HepG2 (cell line): ENCODE measurements around the gene LSM11. TPM values are rescaled to one million over a fixed set of nuclear protein-coding genes. Genes with fewer than 3 reads are reported as not detected.

Experiments used
- ATAC-seq: fragments of 200-7000 bp; cut with Tn5 transposase; 3 replicates; pipeline ENCODE4 v1.9.1; 2020; ENCODE audit warnings: mild to moderate bottlenecking, moderate library complexity
- BruUV-seq: library from RNA; stranded (reverse); fragments of 400-500 nt; replicated peaks from 2 replicates; lab custom pipeline; 2021; lab: Mats Ljungman, UMichigan
- CTCF ChIA-PET: fragments of 300-600 bp; formaldehyde crosslinking; extraction: SDS; loops from one replicate; lab custom pipeline; 2021; ENCODE audit warnings: low total read pairs, inconsistent platforms, low intra/inter-chr PET ratio; lab: Yijun Ruan, JAX
- POLR2A ChIA-PET: fragments of 350-600 bp; sonication (Branson Sonifier 250); formaldehyde crosslinking; loops from one replicate; lab custom pipeline; 2020; ENCODE audit warnings: antibody characterized with exemption, inconsistent platforms; lab: Yijun Ruan, JAX
- DNase-seq: peaks from one replicate; pipeline ENCODE4 v3.0.0-alpha.2; 2015; ENCODE audit warnings: low spot score
- FAIRE-seq: peaks from 3 replicates; lab custom pipeline; 2011; peaks lifted over from hg19 to GRCh38; lab: Jason Lieb, UNC
- H2AFZ ChIP-seq: one replicate; pipeline ENCODE4 v1.6.1; 2011; ENCODE audit warnings: low read length, inconsistent platforms
- H3K27ac ChIP-seq: fragments of 300-600 bp; 3 replicates; pipeline ENCODE4 v1.8.0; 2011; ENCODE audit warnings: mixed run types, mild to moderate bottlenecking, mixed read lengths, low read length, inconsistent platforms; ENCODE audit not compliant: insufficient read depth; ENCODE audit errors: extremely low read length
- H3K27me3 ChIP-seq, 2 experiments: fragments of 200-600 bp in 1 of 2; 2 replicates in 1 of 2; 3 replicates in 1 of 2; pipeline versions ENCODE4 v1.6.0 to v1.8.0; 2011; ENCODE audit warnings: low read length in 2 of 2, mild to moderate bottlenecking in 2 of 2, moderate library complexity in 2 of 2, inconsistent platforms in 1 of 2; ENCODE audit not compliant: insufficient read depth in 2 of 2, control insufficient read depth in 1 of 2
- H3K36me3 ChIP-seq, 2 experiments: fragments of 200-600 bp in 1 of 2; replicated peaks in 1 of 2; 2 replicates in 1 of 2; 3 replicates in 1 of 2; pipeline versions ENCODE4 v1.5.1 to v1.8.0; 2011; ENCODE audit warnings: low read length in 2 of 2, inconsistent platforms in 1 of 2; ENCODE audit not compliant: insufficient read depth in 2 of 2, control insufficient read depth in 1 of 2
- H3K4me1 ChIP-seq: 2 replicates; pipeline ENCODE4 v1.5.1; 2012; ENCODE audit warnings: low read length, inconsistent platforms; ENCODE audit not compliant: insufficient read depth
- H3K4me2 ChIP-seq: 2 replicates; pipeline ENCODE4 v1.6.0; 2011; ENCODE audit warnings: low read depth, low read length, inconsistent platforms
- H3K4me3 ChIP-seq, 3 experiments: fragments of 200-600 bp in 1 of 3; sonication (generic), shearing (Covaris generic) in 1 of 3; replicated peaks in 1 of 3; 2 replicates each; pipeline ENCODE4 v1.5.1; 2011 to 2016; ENCODE audit warnings: low read length in 3 of 3, inconsistent platforms in 2 of 3, low read depth in 2 of 3, mild to moderate bottlenecking in 2 of 3, control low read depth in 1 of 3, mixed read lengths in 1 of 3; ENCODE audit not compliant: insufficient read depth in 1 of 3
- H3K79me2 ChIP-seq: one replicate; pipeline ENCODE4 v1.6.1; 2011; ENCODE audit warnings: low read length, inconsistent platforms; ENCODE audit not compliant: insufficient read depth
- H3K9ac ChIP-seq: 2 replicates; pipeline ENCODE4 v1.6.0; 2011; ENCODE audit warnings: mild to moderate bottlenecking, low read depth, low read length, inconsistent platforms; ENCODE audit not compliant: insufficient read depth
- H3K9me3 ChIP-seq: 2 replicates; pipeline ENCODE4 v1.5.1; 2012; ENCODE audit warnings: mild to moderate bottlenecking, low read length
- H4K20me1 ChIP-seq: 2 replicates; pipeline ENCODE4 v1.6.0; 2011; ENCODE audit warnings: inconsistent platforms, mild to moderate bottlenecking, low read length, moderate library complexity; ENCODE audit not compliant: insufficient read depth
- EP300 ChIP-seq, 3 experiments: sonication (generic) in 1 of 3; formaldehyde crosslinking in 1 of 3; IDR thresholded peaks; 2 replicates each; pipeline versions ENCODE4 v1.5.1 to v1.6.1; 2011 to 2020; ENCODE audit warnings: low read depth in 2 of 3, low read length in 2 of 3, borderline replicate concordance in 1 of 3, improper control_type of control experiment in 1 of 3, mild to moderate bottlenecking in 1 of 3, missing genetic modification reagents in 1 of 3, moderate library complexity in 1 of 3
- FOSL1 ChIP-seq: sonication (generic); formaldehyde crosslinking; IDR thresholded peaks from 2 replicates; pipeline ENCODE4 v1.9.0; 2021; ENCODE audit warnings: missing genetic modification reagents, borderline replicate concordance
- HOXA9 ChIP-seq: sonication (generic); formaldehyde crosslinking; IDR thresholded peaks from 2 replicates; pipeline ENCODE4 v1.8.1; 2022; ENCODE audit warnings: missing genetic modification reagents, mild to moderate bottlenecking, moderate library complexity, borderline replicate concordance
- IRF9 ChIP-seq: sonication (generic); formaldehyde crosslinking; IDR thresholded peaks from 2 replicates; pipeline ENCODE4 v1.8.0; 2022; ENCODE audit warnings: missing genetic modification reagents, mild to moderate bottlenecking, borderline replicate concordance
- RFX5 ChIP-seq: IDR thresholded peaks from 2 replicates; pipeline ENCODE4 v1.6.1; 2011; ENCODE audit warnings: low read depth, low read length, improper control_type of control experiment
- RNF219 ChIP-seq: sonication (generic); formaldehyde crosslinking; IDR thresholded peaks from 2 replicates; pipeline ENCODE4 v1.5.0; 2020; ENCODE audit warnings: mild to moderate bottlenecking, missing genetic modification reagents
- SOX13 ChIP-seq, 3 experiments: fragments of 450-650 bp in 1 of 3; sonication (generic) in 1 of 3; formaldehyde crosslinking in 1 of 3; IDR thresholded peaks in 2 of 3; conservative IDR thresholded peaks in 1 of 3; 2 replicates each; pipeline versions ENCODE4 v1.5.0 to v1.6.1; 2016 to 2020; ENCODE audit warnings: antibody characterized with exemption in 1 of 3, mild to moderate bottlenecking in 1 of 3, missing compliant biosample characterization in 1 of 3, missing genetic modification reagents in 1 of 3, moderate library complexity in 1 of 3
- SP1 ChIP-seq, 2 experiments: fragments of 450-650 bp in 1 of 2; sonication (generic) in 1 of 2; formaldehyde crosslinking in 1 of 2; IDR thresholded peaks; 2 replicates each; pipeline versions ENCODE4 v1.4.0 to v1.6.1; 2016 to 2020; ENCODE audit warnings: missing genetic modification reagents in 1 of 2
- ZNF629 ChIP-seq: sonication (generic); formaldehyde crosslinking; conservative IDR thresholded peaks from 2 replicates; pipeline ENCODE4 v1.5.0; 2020; ENCODE audit warnings: missing genetic modification reagents
- ZSCAN20 ChIP-seq: sonication (generic); formaldehyde crosslinking; IDR thresholded peaks from 2 replicates; pipeline ENCODE4 v1.4.0; 2020; ENCODE audit warnings: missing genetic modification reagents, mild to moderate bottlenecking, borderline replicate concordance
- WGBS: methylation state at CpG from one replicate; pipeline ENCODE4 v1.1.6; 2017; ENCODE audit warnings: low lambda C conversion rate; 5-methylcytosine and 5-hydroxymethylcytosine counted together
- in situ Hi-C: cut with HindIII; loops from 2 replicates; pipeline ENCODE4 v1.10.0; 2017; ENCODE audit warnings: low pct_unique_long_range_greater_than_20kb; ENCODE audit not compliant: extremely low pct_ligation_motif_present
- intact Hi-C: fragments of 100-400 bp; cut with micrococcal nuclease; formaldehyde crosslinking; loops from one replicate; pipeline ENCODE4 v1.10.0; 2022; ENCODE audit not compliant: unreplicated experiment
- polyA plus RNA-seq, 8 experiments: library from polyadenylated mRNA; depleted of rRNA in 3 of 8; stranded (reverse) in 7 of 8; unstranded in 1 of 8; fragments of >200 nt; fragmentation: Illumina TruSeq in 4 of 8; extraction: Trizol in 4 of 8; gene quantifications; 2 replicates each; pipeline versions ENCODE4 v1.2.1 to v1.2.3, GENCODE V29; 2011 to 2016; ENCODE audit warnings: low read depth in 4 of 8, missing spikeins in 1 of 8, mixed read lengths in 1 of 8; ENCODE audit not compliant: insufficient read depth in 1 of 8
- total RNA-seq, 5 experiments: library from RNA; depleted of rRNA; stranded (reverse); fragments of >200 nt; fragmentation: Illumina TruSeq; extraction: Trizol; gene quantifications; 2 replicates each; pipeline ENCODE4 v1.2.3, GENCODE V29; 2016; ENCODE audit warnings: low read depth in 1 of 5
- TF ChIP-seq, protein P1 (sequence below), 2 experiments: sonication (generic) in 1 of 2; formaldehyde crosslinking in 1 of 2; IDR thresholded peaks; 2 replicates each; pipeline versions ENCODE4 v1.4.0 to v1.6.1; 2018 to 2020; ENCODE audit warnings: missing genetic modification reagents in 2 of 2, borderline replicate concordance in 1 of 2, low read depth in 1 of 2, mild to moderate bottlenecking in 1 of 2, missing biosample characterization in 1 of 2

The LSM11 gene
- total and polyA plus RNA-seq, 2 of the 13 experiments (the other 11 are each of a cell fraction or from before 2014, with no cell fraction given), result 4.5 to 7.2 TPM

DNA sequence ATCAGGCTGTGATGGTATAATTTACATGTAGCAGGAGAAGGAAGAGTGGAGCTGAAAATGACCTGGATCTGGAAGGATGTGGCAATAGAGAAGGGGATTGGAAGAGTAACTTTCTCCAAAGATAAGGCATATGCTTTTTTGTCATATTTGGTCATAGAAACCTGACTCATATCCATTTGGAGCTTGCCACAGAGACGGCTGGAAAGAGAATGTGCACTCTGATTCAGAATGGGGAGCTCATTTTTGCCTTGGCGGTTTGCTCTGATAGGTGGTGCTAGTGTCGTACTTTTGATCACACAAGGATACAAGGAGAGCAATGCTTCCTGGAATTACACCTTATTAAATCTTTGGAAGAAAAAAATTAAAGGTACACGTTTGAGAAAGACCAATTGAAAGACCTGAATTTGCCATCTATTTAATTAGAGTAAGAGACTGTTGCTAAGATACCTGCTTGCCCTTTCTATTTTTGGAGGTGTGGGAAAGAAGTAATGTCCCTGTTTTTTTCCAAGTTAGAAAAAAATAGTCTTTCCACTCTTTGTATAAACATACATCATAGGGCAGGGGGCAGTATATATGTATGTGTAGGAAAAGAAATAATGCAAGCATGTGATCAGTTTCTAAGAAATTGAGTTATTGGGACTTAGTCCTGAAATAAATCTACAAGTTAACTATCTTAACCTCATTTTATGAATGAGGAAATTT is 5.4 kb downstream of the LSM11 start:
- TF ChIP-seq IRF9 (CRISPR knock-in tag) (no peak), RFX5 (no peak), EP300 (IDR thresholded peaks at IDR 0.05; ENCODE audit: low read depth in 2 of 2, low read length in 2 of 2) (no peak), EP300 (CRISPR knock-in tag; IDR thresholded peaks at IDR 0.05; ENCODE audit: borderline replicate concordance) (no peak), ZNF629 (CRISPR knock-in tag) (no peak), RNF219 (CRISPR knock-in tag) (no peak), HOXA9 (CRISPR knock-in tag) (no peak), ZSCAN20 (no peak), SOX13 (IDR thresholded peaks at IDR 0.05) (no peak), SOX13 (CRISPR knock-in tag; conservative IDR thresholded peaks at IDR 0.05 in 1 of 2, IDR thresholded peaks at IDR 0.05 in 1 of 2) (no peak), FOSL1 (CRISPR knock-in tag) (no peak), SP1 (IDR thresholded peaks at IDR 0.05) (no peak), SP1 (CRISPR knock-in tag; IDR thresholded peaks at IDR 0.05) (no peak)
- TF ChIP-seq, protein P1, sequence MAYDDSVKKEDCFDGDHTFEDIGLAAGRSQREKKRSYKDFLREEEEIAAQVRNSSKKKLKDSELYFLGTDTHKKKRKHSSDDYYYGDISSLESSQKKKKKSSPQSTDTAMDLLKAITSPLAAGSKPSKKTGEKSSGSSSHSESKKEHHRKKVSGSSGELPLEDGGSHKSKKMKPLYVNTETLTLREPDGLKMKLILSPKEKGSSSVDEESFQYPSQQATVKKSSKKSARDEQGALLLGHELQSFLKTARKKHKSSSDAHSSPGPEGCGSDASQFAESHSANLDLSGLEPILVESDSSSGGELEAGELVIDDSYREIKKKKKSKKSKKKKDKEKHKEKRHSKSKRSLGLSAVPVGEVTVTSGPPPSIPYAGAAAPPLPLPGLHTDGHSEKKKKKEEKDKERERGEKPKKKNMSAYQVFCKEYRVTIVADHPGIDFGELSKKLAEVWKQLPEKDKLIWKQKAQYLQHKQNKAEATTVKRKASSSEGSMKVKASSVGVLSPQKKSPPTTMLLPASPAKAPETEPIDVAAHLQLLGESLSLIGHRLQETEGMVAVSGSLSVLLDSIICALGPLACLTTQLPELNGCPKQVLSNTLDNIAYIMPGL (CRISPR knock-in tag; IDR thresholded peaks at IDR 0.05; ENCODE audit: borderline replicate concordance in 1 of 2, low read depth in 1 of 2), result no peak
- no peak overlapping the region for H3K27ac ChIP-seq
- CTCF ChIA-PET, result no interaction called here
- H3K4me1 ChIP-seq, result peaks cover 30% of the 10 kb centered on the region
- H2AFZ ChIP-seq, result no peak overlapping the region
- H3K36me3 ChIP-seq, result peaks cover under 1 to 7% of the 10 kb centered on the region in 2 experiments; a peak in 3 of 5 replicates
- BruUV-seq, result no TSS peak
- in situ Hi-C loops, result loop anchor here (25.0 kb wide), 1 partner anchor 412 kb away; a partner anchor contains a TSS
- H3K4me3 ChIP-seq, result no peak overlapping the region
- H3K9ac ChIP-seq, result no peak overlapping the region
- H3K27me3 ChIP-seq, result no peaks in the 10 kb centered on the region; a peak in 1 of 5 replicates
- no peaks in the 10 kb centered on the region for H4K20me1 ChIP-seq
- ATAC-seq (no peak), DNase-seq (no peak), FAIRE-seq (no peak)
- intact Hi-C loops, result no loop called here
- peaks cover 7% of the 10 kb centered on the region for H3K79me2 ChIP-seq
- POLR2A ChIA-PET, result interaction anchor here (1.1 kb wide), 1 partner anchor 17 kb away, joined by 3 read pairs; the partner anchor contains the start of gene THG1L
- no peak overlapping the region for H3K4me2 ChIP-seq
- WGBS, result 92% methylated on average over 4 of the region's 4 CpGs
- no peaks in the 10 kb centered on the region for H3K9me3 ChIP-seq
